ENCODE data around the gene UNK.

Gene UNK

GRCh38 chr17:75843577-75844529 lies 59.2 kb downstream of the UNK start, which contains the start of gene UNC13D:
Gene UNC13D, minus strand, starts transcription at chr17:75844404. Its CDS starts 67 bp downstream, at chr17:75844337.
- TF ChIP-seq TAF1 (IDR thresholded peaks at IDR 0.05; ENCODE audit: borderline replicate concordance, low read depth, low read length) (no peak), POLR2A (IDR thresholded peaks at IDR 0.05; ENCODE audit: low read depth, low read length) (peak; percentile 52; the same call in 1 of the 2 replicates), POLR2AphosphoS5 (IDR thresholded peaks at IDR 0.05; ENCODE audit: low read depth, low read length) (0 out of 2 replicates have a peak, but pooled peaks have one; percentile 40)
- peak; percentile 74 for DNase-seq (ENCODE audit: insufficient read length)
- peak; percentile 65 for FAIRE-seq

GRCh38 chr17:75844530-75845057 lies 60.0 kb downstream of the UNK start:
- DNase-seq (ENCODE audit: insufficient read length) (no peak), FAIRE-seq (no peak)
- TF ChIP-seq POLR2AphosphoS5 (IDR thresholded peaks at IDR 0.05; ENCODE audit: low read depth, low read length), result no peak
- no peak for TF ChIP-seq POLR2A (IDR thresholded peaks at IDR 0.05; ENCODE audit: low read depth, low read length)
- no peak for TF ChIP-seq TAF1 (IDR thresholded peaks at IDR 0.05; ENCODE audit: borderline replicate concordance, low read depth, low read length)

GRCh38 chr17:75845058-75845711 lies 60.6 kb downstream of the UNK start:
- FAIRE-seq, result peak; percentile 95
- DNase-seq (ENCODE audit: insufficient read length), result peak; percentile 96
- TF ChIP-seq POLR2A (IDR thresholded peaks at IDR 0.05; ENCODE audit: low read depth, low read length), result peak; percentile 61; the same call in 1 of the 2 replicates
- TF ChIP-seq TAF1 (IDR thresholded peaks at IDR 0.05; ENCODE audit: borderline replicate concordance, low read depth, low read length), result no peak

GRCh38 chr17:75845933-75846691 lies 61.5 kb downstream of the UNK start:
- TF ChIP-seq POLR2AphosphoS5 (IDR thresholded peaks at IDR 0.05; ENCODE audit: low read depth, low read length) (no peak), TAF1 (IDR thresholded peaks at IDR 0.05; ENCODE audit: borderline replicate concordance, low read depth, low read length) (no peak), POLR2A (IDR thresholded peaks at IDR 0.05; ENCODE audit: low read depth, low read length) (no peak)
- no peak for FAIRE-seq
- DNase-seq (ENCODE audit: insufficient read length), result no peak

- FAIRE-seq (no peak), DNase-seq (ENCODE audit: insufficient read length) (no peak)
- no peak for TF ChIP-seq POLR2AphosphoS5 (IDR thresholded peaks at IDR 0.05; ENCODE audit: low read depth, low read length)
- no peak for TF ChIP-seq TAF1 (IDR thresholded peaks at IDR 0.05; ENCODE audit: borderline replicate concordance, low read depth, low read length)
- no peak for TF ChIP-seq POLR2A (IDR thresholded peaks at IDR 0.05; ENCODE audit: low read depth, low read length)
These were observed 62.3 kb downstream of the UNK start for GRCh38 chr17:75846692-75847613.

GRCh38 chr17:75847614-75848522 lies 63.3 kb downstream of the UNK start:
- TF ChIP-seq POLR2A (IDR thresholded peaks at IDR 0.05; ENCODE audit: low read depth, low read length) (no peak), TAF1 (IDR thresholded peaks at IDR 0.05; ENCODE audit: borderline replicate concordance, low read depth, low read length) (no peak), POLR2AphosphoS5 (IDR thresholded peaks at IDR 0.05; ENCODE audit: low read depth, low read length) (no peak)
- FAIRE-seq (no peak), DNase-seq (ENCODE audit: insufficient read length) (no peak)

- no peak for TF ChIP-seq TAF1 (IDR thresholded peaks at IDR 0.05; ENCODE audit: borderline replicate concordance, low read depth, low read length)
- no peak for TF ChIP-seq POLR2A (IDR thresholded peaks at IDR 0.05; ENCODE audit: low read depth, low read length)
- TF ChIP-seq POLR2AphosphoS5 (IDR thresholded peaks at IDR 0.05; ENCODE audit: low read depth, low read length), result no peak
- no peak for DNase-seq (ENCODE audit: insufficient read length)
- FAIRE-seq, result peak; percentile 67
These were observed 64.1 kb downstream of the UNK start for GRCh38 chr17:75848523-75849278.

GRCh38 chr17:75849279-75849646 lies 64.7 kb downstream of the UNK start:
- FAIRE-seq (no peak), DNase-seq (ENCODE audit: insufficient read length) (no peak)
- TF ChIP-seq TAF1 (IDR thresholded peaks at IDR 0.05; ENCODE audit: borderline replicate concordance, low read depth, low read length) (no peak), POLR2A (IDR thresholded peaks at IDR 0.05; ENCODE audit: low read depth, low read length) (no peak), POLR2AphosphoS5 (IDR thresholded peaks at IDR 0.05; ENCODE audit: low read depth, low read length) (no peak)

- FAIRE-seq (no peak), DNase-seq (ENCODE audit: insufficient read length) (no peak)
These were observed 65.1 kb downstream of the UNK start for GRCh38 chr17:75849724-75850123.

More at GRCh38 chr17:75849724-75850123, 65.1 kb downstream of the UNK start:
- no peak for TF ChIP-seq TAF1 (IDR thresholded peaks at IDR 0.05; ENCODE audit: borderline replicate concordance, low read depth, low read length)
- no peak for TF ChIP-seq POLR2AphosphoS5 (IDR thresholded peaks at IDR 0.05; ENCODE audit: low read depth, low read length)
- TF ChIP-seq POLR2A (IDR thresholded peaks at IDR 0.05; ENCODE audit: low read depth, low read length), result no peak

All from GM12892 (cell line).